Activated CD8-positive, alpha-beta memory T cell treated with anti-CD3 and anti-CD28 coated beads for 4 hours (primary cell): ENCODE measurements around the gene VAPB.

Experiments used
- DNase-seq, 2 donors: peaks; one replicate each; pipeline ENCODE4 v3.0.0-alpha.2; 2020; ENCODE audit warnings: low read depth in 2 of 2

VAPB gene

DNA sequence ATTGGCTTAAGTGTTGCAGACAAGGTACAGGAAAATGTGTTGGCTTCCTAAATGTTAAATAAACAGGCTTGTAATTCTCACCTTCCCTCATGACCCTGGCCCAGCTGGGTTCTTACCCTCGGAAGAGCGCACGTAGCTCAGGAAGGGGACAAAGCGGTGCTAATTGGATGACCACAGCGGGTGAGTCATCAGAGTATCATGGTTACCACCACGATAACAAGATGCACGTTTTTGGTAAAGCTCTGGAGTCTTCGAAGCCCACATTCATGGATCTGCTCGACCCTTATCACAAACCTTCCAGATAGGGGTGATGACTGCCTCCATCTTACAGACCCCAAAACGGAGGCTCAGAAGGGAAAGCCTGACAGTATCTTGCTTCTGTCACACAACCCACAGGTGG lies 93.4 kb downstream of the VAPB start:
- DNase-seq: no peak

DNA sequence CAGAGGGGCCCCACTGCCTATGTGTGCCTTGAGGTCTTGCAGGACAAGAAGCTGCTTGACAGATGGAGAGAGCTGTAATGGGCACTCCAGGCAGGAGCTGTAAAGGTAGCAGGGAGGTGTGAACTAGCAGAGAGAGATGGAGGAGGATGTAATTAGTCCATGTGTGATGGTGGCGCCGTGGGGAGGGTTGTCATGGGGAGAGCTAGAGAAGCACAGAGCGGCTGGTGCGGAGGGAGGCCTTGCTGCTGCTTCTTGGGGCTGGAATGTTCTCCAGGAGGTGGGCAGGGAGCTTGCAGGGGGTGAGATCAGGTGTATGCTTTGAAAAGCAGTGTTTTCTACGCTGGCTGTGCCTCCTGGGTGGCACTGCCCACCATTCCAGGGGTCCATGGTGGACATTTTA lies 94.0 kb downstream of the VAPB start:
- DNase-seq: no peak

DNA sequence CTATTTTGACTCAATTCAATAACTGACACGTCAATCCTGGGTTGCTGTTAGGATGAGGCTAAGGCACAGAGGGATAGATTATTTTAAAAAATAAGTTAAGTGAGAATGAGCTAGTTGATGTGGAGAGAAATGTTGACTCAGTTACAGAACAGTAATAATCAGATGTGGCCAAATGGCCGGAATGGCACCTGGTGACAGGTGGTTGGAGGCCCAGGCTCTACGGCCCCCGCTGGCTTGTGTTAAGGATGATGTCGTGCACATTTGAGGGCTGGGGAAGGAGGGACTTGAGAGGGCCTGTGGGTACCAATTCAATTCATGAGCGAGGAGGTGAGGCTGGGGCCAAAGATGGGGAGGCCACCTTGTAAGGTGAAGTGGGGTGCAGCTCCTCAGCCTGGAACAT lies 94.4 kb downstream of the VAPB start:
- DNase-seq: no peak

DNA sequence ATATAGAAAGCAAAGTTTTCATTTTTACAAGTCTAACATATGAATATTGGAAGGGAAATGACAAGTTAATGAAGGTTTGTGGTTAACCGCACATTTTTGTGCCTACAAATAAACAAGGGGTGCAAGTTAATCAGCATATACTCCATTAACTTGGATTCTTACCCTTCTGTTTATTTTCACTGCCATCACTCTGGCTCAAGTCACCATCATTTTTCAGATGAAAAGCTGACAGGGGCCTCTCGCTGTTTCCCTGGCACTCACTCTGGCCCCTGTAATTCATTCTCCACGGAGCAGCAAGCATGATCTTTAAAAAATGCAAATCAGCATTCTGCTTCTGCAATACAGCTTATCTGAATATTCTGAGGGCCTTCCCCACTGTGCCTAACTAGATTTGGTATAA lies 96.4 kb downstream of the VAPB start:
- no peak for DNase-seq

DNA sequence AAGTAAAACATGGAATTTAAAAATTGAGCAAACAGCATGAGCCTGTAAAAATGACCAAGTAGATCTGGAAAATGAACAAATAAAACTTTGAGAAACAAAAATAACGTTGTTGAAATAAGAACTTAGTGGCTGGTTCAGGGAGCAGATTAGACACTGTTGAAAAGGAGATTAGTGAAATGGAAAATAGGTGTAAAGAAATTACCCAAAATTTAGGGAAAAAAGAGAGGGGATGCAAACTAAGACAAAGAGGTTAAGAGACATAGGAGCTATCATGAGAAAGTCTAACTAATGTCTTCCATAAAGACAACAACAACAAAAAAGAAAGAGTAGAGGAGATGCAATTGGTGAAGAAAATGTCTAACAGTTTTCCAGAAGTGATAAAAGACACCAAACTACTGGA lies 97.2 kb downstream of the VAPB start:
- DNase-seq: no peak

DNA sequence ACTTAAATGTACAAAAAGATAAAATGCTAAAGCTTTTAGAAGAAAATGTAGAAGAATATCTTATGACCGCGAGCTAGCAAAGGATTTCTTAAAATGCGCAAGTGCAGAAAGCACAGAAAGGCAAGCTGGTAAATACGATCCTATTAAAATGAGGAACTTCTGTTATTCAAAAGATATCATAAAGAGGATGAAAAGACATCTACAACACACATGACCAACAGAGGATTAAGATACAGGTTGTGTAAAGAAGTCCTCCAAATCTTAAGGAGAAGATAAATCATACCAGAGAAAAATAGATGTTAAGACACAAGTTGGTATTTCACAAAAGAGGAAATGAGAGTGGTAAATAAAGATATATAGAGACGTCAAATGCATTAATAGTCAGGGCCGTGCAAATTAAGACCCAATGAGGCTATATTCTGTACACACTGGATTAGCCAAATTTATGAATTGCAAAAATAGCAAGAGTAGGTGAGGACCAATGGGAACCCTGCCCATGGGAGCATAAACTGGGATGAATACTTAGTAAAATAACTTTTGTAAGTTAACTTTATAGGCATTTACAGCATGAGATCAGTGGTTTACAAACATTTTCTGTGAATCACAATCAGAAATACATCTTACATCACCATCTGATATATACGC lies 103.2 kb downstream of the VAPB start:
- no peak for DNase-seq

DNA sequence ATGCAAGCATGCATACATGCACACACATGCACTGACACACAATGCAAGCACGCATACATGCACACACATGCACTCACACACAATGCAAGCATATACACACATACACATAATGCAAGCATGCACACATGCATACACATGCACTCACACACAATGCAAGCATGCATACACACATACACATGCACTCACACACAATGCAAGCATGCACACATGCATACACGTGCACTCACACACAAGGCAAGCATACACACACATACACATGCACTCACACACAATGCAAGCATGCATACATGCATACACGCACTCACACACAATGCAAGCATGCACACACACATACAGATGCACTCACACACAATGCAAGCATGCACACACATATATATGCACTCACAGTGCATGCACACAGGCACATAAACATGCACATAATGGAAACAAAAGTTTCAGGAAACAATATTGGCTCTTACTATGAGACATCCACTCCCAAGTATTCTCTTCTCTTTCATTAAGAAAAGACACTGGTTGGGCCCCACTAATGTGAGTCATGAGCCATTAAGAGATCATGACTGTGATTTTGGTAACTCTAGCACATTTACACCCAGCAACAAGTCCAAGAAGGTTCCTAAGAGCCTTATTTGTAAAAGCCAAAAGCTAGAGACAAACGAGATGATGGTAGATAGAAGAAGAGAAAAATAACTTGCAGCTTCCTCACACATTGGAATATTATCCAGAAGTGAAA lies 103.9 kb downstream of the VAPB start:
- DNase-seq: no peak

DNA sequence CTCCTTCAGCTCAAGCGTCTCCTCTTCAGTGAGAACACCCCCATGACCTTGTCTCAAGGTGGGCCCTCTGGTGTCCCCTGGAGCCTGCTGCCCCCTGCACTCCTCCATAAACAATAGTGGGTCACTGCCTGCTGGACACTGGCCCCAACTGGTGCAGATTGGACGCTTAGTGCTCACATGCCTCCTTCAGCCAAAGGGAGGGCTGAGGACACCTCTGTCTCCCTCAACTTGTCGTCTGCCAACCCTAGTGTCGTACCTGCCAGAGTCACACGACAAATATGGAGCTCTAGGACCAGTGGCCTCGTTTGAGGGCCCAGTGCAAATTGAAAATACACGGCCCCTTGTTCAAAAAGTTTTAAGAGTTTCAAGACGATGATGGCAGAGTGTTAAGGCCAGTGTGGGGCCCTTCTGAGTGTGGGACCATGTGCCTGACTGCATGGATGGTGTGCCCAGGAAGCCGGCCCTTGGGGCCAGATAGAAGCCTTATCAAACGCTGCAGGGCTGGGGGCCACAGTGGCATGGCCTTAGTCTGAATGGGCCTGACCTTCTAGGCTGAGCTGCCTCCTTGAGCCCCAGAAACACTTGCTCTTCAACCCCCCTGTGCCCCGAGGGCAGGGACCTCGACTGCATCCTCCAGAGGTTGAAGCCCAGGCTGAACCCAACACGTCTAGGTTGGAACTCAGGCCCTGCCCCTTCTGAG lies 106.0 kb downstream of the VAPB start:
- no peak for DNase-seq

DNA sequence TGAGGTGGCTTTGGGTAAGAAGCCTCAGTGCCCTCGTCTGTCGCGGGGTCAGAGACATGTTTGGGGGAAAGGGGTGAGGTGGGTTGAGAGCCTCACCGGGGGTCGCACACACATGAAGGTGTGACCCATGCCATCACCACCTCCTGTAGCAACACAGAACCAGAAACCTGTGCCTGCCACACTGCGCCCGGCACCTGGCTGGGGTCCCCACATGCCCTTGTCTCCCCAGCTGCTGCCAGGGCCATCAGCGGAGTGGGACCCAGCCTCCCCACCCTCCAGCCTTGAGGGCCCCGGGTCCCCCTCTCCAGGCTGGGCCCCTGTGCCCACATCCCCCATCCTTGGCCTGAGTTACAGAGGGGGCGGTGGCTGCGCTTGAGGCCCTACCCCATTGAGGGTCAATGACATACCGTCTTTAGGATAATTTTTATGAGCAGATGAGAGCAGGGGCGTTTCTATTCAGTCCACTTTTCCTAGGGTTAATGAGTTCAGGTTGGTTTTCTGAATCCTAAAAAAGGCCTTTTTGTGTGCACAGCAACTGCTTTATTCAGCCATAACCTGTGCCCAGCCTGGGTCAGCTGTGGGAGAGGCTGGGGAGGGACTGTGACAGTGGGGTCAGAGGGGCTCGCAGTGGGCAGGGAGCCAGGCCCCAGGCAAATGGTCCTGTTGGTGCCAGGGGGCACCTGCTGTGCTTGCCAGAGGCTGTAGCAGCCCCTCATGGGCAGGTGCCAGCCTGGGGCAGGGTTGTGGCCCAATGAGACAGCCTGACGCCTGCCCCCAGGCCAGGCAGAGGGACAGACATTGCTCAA lies 106.8 kb downstream of the VAPB start:
- no peak for DNase-seq

DNA sequence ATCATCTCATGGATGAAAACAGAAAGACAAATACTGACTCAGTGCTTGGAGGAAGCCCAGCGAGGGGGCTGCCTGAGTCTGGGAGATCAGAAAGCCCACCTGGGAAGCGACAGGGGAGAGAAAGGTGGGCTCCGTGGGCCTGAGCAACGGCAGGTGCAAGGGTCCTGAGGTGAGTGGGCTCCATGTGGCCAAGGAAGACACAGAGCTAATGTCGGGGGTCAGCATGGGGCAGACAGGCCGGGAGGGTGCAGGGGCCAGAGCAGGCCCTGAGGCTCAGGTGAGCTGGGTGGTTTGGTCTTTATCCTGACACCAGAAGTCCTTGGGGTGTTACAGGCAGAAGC lies 107.4 kb downstream of the VAPB start:
- DNase-seq: no peak

DNA sequence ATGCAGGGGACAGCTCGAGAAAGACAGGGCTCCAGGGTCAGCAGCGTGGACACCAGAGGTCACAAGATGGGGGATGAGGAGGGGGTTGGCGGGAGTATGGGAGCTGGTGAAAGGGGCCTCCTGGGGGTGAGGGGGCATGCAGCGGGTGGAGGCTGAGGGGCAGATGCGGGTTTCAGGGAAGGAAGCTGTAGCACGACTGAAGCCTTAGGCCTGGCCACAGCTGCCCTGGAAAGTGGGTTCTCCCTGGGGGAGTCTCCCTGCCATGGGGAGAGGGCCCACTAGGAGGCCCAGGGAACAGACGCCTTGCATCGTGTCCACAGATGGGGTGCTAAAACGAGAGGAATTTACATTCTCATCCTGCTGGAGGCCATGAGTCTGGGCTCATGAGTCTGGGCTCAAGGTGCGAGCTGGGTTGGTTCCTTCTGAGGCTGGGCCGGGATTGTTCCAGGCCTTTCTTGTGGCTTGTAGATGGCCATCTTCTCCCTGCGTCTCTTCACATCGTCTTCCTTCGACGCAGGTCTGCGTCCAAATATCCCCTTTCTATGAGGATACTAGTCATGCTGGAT lies 108.1 kb downstream of the VAPB start:
- DNase-seq: no peak

DNA sequence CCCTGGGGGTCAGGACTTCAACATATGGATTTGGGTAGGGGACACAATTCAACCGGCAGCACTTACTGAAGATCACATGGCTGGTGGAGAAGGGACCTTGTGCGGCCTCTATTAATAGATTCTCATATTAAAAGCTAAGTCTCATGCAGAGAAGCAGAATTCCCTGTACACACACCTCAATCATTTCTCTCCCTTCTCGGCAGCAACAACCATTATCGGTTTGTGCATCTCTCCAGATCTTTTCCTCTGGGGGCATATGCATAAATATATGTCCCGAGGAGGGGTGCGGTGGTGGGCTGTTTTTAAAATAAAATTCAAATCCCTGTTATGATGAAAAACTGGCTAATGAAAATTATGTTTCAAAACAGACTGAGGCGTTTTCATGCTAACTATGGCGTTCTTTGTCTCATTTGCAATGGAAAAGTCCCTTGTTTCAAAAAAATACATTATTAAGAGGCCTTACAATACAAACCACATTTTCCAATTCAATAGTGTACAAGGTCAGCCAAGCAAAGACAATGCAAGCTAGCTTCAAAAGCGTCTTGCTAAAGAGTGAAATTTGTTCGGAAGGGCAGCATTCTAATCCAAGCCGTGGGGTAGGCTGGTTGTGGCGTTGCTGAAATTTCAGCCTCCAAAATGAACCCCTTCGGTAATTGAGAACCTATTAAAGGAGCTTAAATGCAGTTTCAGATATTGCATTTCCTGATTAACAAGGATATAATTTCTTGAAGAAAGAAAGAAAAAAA lies 108.9 kb downstream of the VAPB start:
- DNase-seq: no peak

DNA sequence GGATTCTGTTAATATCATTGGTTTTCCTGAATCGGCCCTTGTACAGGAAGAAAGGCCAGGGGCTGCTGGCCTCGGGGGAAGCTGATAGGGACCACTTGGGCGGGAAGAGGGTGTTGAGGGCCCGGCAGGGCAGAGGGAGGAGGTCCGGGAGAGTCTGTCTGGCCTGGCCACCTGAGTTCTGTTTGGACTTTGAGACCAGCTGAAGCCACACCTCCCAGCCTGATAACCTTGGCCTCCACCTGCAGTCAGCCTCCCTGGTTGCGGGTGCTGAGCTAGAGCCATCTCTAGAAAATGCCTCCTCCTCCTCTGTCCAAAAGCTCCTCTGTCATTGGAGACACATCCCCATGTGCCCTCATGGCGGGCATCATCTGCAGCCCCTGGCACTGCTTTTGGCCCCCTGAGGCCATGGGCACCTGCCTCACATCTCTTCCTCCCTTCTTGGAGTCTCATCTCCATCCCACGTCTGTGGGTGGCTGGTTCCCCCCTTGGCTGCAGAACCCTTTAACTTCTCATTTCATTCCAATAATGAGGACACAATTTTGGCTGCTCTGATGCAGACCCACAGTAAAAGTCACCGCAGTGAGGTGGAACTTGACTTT lies 109.5 kb downstream of the VAPB start:
- DNase-seq: no peak

DNA sequence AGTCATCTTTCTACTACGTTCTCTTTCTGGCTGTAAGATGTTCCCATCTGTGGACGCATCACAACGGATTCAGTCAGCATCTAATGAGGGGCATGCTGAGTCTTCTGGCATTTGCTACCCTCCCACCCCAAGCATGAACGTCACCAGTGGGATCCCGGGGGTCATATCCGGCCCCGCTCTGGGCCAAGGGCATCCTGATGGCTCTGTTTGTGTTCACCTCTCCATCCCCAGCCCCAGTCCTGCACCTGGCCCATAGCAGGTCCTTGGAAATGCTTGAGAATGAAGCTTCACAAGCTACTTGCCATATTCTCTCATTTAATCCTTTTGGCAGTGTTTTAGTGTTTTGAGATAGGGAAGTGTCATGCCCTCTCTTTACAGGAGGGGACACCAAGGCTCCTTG lies 111.2 kb downstream of the VAPB start:
- no peak for DNase-seq
